ENCODE data around the gene PLCG1. TPM values are rescaled to one million over a fixed set of nuclear protein-coding genes. Genes with fewer than 3 reads are reported as not detected.

Gene PLCG1
- total RNA-seq, 1 experiment from 2014 or later: 45.6 TPM

- BruUV-seq (replicated peaks): no TSS peak
- CTCF ChIA-PET: interaction anchor here (0.5 to 2.5 kb wide), 25 partner anchors 9 to 273 kb away, joined by 3 to 53 read pairs (median 3); partner anchors contain the start of gene LPIN3
- H4K20me1 ChIP-seq (ENCODE audit: insufficient read depth): no peaks in the 10 kb centered on the region
- H2AFZ ChIP-seq (ENCODE audit: low read depth, low read length, poor library complexity, severe bottlenecking): no peak overlapping the region
- no peak overlapping the region for H3K4me2 ChIP-seq (ENCODE audit: low read length)
- RAD21 ChIA-PET (ENCODE audit: low non-redundant PET in 1 of 2, low total read pairs in 2 of 2, uncharacterized antibody in 2 of 2, unreplicated experiment in 2 of 2): interaction anchor here (0.6 to 1.7 kb wide), 7 partner anchors 97 to 567 kb away, joined by 3 to 9 read pairs (median 4); partner anchors contain the start of gene LPIN3 (in 2 of the 2)
- H3K9me3 ChIP-seq (ENCODE audit: control insufficient read depth in 1 of 2, insufficient read depth in 1 of 2, low read depth in 1 of 2, low read length in 2 of 2): no peaks in the 10 kb centered on the region
- H3K4me1 ChIP-seq (ENCODE audit: control insufficient read depth in 1 of 2, insufficient read depth in 2 of 2, low read length in 2 of 2): peaks cover 9 to 20% of the 10 kb centered on the region in 2 experiments; a peak in 3 of 4 replicates
- TF ChIP-seq TCF7L2 (IDR thresholded peaks at IDR 0.05; ENCODE audit: borderline replicate concordance, extremely low read depth, insufficient read depth, insufficient read length) (no peak), ZFX (IDR thresholded peaks at IDR 0.05) (no peak)
- H3K9ac ChIP-seq (ENCODE audit: low read length): no peak overlapping the region
- no peaks in the 10 kb centered on the region for H3K9me2 ChIP-seq (ENCODE audit: insufficient read depth)
- ATAC-seq (no peak), DNase-seq (ENCODE audit: low read depth, low spot score) (no peak)
- H3K4me3 ChIP-seq (replicated peaks in 1 of 2; ENCODE audit: low read depth in 1 of 2, low read length in 2 of 2): no peak overlapping the region
- POLR2A ChIA-PET: interaction anchor here (1.2 to 1.6 kb wide), 2 partner anchors 136 to 206 kb away, joined by 3 read pairs; partner anchors contain the start of gene LPIN3
- no peak overlapping the region for H3K27ac ChIP-seq (ENCODE audit: low read depth, low read length)
- no peaks in the 10 kb centered on the region for H3K27me3 ChIP-seq (ENCODE audit: insufficient read depth, low read length)
- intact Hi-C loops (cut with micrococcal nuclease): loop anchor here (1.0 kb wide), 1 partner anchor 206 kb away; the partner anchor contains the start of gene LPIN3
- H3K36me3 ChIP-seq (ENCODE audit: control insufficient read depth in 1 of 2, insufficient read depth in 2 of 2, low read length in 2 of 2): peaks cover 0 to 3% of the 10 kb centered on the region in 2 experiments; a peak in 1 of 4 replicates
- peaks cover 14% of the 10 kb centered on the region; the same call in 1 of the 2 replicates for H3K79me2 ChIP-seq (ENCODE audit: insufficient read depth, low read length)
These were observed 2.8 kb upstream of the PLCG1 start for GRCh38 chr20:41134362-41135186.

GRCh38 chr20:41135187-41135887 lies 2.0 kb upstream of the PLCG1 start:
- intact Hi-C loops (cut with micrococcal nuclease): loop anchor here (1.0 kb wide), 1 partner anchor 205 kb away; the partner anchor contains the start of gene LPIN3
- Histone ChIP-seq H3K4me1 (ENCODE audit: control insufficient read depth in 1 of 2, insufficient read depth in 2 of 2, low read length in 2 of 2) (peaks cover 9 to 20% of the 10 kb centered on the region in 2 experiments; a peak in 3 of 4 replicates), H4K20me1 (ENCODE audit: insufficient read depth) (no peaks in the 10 kb centered on the region), H3K27ac (ENCODE audit: low read depth, low read length) (no peak overlapping the region), H3K9ac (ENCODE audit: low read length) (no peak overlapping the region), H3K36me3 (ENCODE audit: control insufficient read depth in 1 of 2, insufficient read depth in 2 of 2, low read length in 2 of 2) (peaks cover 0 to 5% of the 10 kb centered on the region in 2 experiments; a peak in 1 of 4 replicates), H2AFZ (ENCODE audit: low read depth, low read length, poor library complexity, severe bottlenecking) (no peak overlapping the region), H3K79me2 (ENCODE audit: insufficient read depth, low read length) (peaks cover 21% of the 10 kb centered on the region; the same call in 1 of the 2 replicates), H3K27me3 (ENCODE audit: insufficient read depth, low read length) (no peaks in the 10 kb centered on the region), H3K9me3 (ENCODE audit: control insufficient read depth in 1 of 2, insufficient read depth in 1 of 2, low read depth in 1 of 2, low read length in 2 of 2) (no peaks in the 10 kb centered on the region), H3K4me3 (replicated peaks in 1 of 2; ENCODE audit: low read depth in 1 of 2, low read length in 2 of 2) (no peak overlapping the region), H3K4me2 (ENCODE audit: low read length) (no peak overlapping the region), H3K9me2 (ENCODE audit: insufficient read depth) (no peaks in the 10 kb centered on the region)
- DNase-seq (ENCODE audit: low read depth, low spot score): peak; percentile 32
- BruUV-seq (replicated peaks): no TSS peak
- POLR2A ChIA-PET: interaction anchor here (1.2 to 1.6 kb wide), 2 partner anchors 136 to 205 kb away, joined by 3 read pairs; partner anchors contain the start of gene LPIN3
- RAD21 ChIA-PET (ENCODE audit: low non-redundant PET in 1 of 2, low total read pairs in 2 of 2, uncharacterized antibody in 2 of 2, unreplicated experiment in 2 of 2): interaction anchor here (0.6 to 1.7 kb wide), 7 partner anchors 97 to 566 kb away, joined by 3 to 9 read pairs (median 4); partner anchors contain the start of gene LPIN3 (in 2 of the 2)
- CTCF ChIA-PET: interaction anchor here (0.5 to 2.5 kb wide), 25 partner anchors 8 to 284 kb away, joined by 3 to 53 read pairs (median 3); partner anchors contain the start of gene LPIN3
- ATAC-seq: peak; percentile 55
- TF ChIP-seq ZNF274 (IDR thresholded peaks at IDR 0.05; ENCODE audit: low read depth, low read length) (no peak), CBX3 (IDR thresholded peaks at IDR 0.05; ENCODE audit: low read depth) (no peak), CTCF (IDR thresholded peaks at IDR 0.05 in 2 of 3, conservative IDR thresholded peaks at IDR 0.05 in 1 of 3; ENCODE audit: borderline replicate concordance in 1 of 3, insufficient read depth in 1 of 3, low read depth in 2 of 3, low read length in 2 of 3) (peak; percentile 59 to 93 (median 89); a peak in 5 of 6 replicates), EGR1 (IDR thresholded peaks at IDR 0.05; ENCODE audit: low read depth) (peak; percentile 82), POLR2A (IDR thresholded peaks at IDR 0.05; ENCODE audit: borderline replicate concordance, extremely low read depth, insufficient read depth, insufficient read length) (no peak), SIN3A (IDR thresholded peaks at IDR 0.05; ENCODE audit: low read depth) (no peak)
- TF ChIP-seq, protein P1, sequence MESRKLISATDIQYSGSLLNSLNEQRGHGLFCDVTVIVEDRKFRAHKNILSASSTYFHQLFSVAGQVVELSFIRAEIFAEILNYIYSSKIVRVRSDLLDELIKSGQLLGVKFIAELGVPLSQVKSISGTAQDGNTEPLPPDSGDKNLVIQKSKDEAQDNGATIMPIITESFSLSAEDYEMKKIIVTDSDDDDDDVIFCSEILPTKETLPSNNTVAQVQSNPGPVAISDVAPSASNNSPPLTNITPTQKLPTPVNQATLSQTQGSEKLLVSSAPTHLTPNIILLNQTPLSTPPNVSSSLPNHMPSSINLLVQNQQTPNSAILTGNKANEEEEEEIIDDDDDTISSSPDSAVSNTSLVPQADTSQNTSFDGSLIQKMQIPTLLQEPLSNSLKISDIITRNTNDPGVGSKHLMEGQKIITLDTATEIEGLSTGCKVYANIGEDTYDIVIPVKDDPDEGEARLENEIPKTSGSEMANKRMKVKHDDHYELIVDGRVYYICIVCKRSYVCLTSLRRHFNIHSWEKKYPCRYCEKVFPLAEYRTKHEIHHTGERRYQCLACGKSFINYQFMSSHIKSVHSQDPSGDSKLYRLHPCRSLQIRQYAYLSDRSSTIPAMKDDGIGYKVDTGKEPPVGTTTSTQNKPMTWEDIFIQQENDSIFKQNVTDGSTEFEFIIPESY (IDR thresholded peaks at IDR 0.05; ENCODE audit: extremely low read depth, insufficient replicate concordance, low read length): no peak
